GM19328 (cell line): ENCODE results near the gene SELENOM.

Experiments
- ATAC-seq: cut with Tn5 transposase; IDR thresholded peaks from one replicate; pipeline ENCODE4 v1.9.1; 2021; ENCODE audit warnings: mild to moderate bottlenecking, moderate library complexity; ENCODE audit not compliant: unreplicated experiment

Gene SELENOM

DNA sequence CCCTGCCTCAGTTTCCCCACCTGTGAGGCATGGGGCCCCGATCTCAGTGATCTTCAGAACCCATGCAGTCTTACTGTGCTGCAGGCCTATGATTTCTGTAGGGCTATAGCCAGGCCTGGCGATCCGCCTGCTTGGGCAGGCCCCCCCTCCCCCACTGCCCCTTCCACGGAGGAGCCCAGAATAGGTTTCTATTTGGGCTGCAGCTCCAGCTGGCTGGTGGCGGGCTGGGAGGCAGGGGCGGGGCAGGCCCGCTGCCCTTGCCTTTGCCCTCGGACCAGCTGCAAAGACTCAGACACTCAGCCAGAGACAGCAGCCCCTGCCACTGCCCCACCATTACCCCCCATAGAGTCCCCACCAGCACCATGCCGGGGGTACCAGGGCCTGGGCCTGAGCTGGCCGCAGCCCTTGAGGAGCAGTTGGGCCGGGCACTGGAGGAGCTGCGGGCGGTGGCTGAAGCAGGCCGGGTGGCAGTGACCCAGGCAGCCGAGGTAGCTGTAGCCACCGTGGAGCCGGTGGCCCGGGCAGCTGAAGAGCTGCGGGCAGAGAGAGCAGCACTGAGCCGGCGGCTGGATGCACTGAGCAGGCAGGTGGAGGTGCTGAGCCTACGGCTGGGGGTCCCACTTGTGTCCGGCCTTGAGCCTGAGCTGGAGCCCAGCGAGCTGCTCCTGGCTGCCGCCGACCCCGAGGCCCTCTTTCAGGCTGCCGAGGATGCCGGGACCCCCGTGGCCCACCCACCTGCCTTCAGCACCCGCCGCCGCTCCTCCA, 14.1 kb downstream of the SELENOM start:
- no peak for ATAC-seq

DNA sequence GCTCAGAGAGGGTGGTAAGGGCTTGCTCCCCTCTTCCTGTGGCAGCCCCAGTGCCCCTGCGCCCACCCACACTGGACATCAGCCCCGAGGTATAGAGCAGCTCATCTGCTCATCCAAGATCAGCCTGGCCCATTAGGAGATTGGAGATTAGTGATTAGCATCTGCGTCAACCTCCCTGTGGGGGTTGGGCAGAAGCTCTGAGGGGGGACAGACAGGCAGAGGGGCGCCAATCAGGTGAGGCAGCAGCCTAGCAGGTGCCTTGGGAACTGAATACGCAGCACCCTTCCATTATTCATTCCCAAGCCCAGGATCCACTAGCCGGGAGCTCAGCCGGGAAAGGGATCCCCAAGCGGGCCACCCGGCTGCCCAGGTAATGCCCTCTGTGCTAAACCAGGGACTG, 15.2 kb downstream of the SELENOM start:
- no peak for ATAC-seq

DNA sequence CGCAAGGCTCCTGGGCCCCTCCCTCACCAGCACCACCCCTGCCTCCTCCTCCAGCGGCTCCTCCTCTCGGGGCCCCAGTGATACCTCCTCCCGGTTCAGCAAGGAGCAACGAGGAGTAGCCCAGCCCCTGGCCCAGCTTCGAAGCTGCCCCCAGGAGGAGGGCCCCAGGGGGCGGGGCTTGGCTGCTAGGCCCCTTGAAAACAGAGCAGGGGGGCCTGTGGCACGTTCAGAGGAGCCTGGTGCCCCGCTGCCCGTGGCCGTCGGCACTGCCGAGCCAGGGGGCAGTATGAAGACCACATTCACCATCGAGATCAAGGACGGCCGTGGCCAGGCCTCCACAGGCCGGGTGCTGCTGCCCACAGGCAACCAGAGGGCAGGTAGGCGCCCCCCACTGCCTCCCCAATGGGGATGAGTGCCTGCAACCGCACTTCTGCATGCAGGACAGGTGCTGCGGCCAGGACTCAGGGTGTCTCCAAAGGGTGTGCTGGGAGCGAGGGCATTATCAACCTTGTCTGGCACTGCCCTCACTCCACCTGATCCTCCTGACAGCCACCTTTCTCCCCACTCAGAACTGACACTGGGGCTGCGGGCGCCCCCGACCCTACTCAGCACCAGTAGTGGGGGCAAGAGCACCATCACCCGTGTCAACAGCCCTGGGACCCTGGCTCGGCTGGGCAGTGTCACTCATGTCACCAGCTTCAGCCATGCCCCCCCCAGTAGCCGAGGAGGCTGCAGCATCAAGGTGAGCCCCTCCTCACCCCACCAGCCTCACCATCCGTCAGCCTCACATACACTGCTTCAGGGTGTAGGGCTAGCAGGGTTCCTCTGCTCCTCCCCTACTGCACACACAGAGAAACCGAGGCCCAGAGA, 16.0 kb downstream of the SELENOM start:
- no peak for ATAC-seq

GRCh38 chr22:31090217-31091085, 16.9 kb downstream of the SELENOM start:
- no peak for ATAC-seq

- ATAC-seq = no peak
Measured at GRCh38 chr22:31089160-31090100, 17.9 kb downstream of the SELENOM start.

GRCh38 chr22:31088233-31088986, 19.0 kb downstream of the SELENOM start:
- ATAC-seq = no peak

DNA sequence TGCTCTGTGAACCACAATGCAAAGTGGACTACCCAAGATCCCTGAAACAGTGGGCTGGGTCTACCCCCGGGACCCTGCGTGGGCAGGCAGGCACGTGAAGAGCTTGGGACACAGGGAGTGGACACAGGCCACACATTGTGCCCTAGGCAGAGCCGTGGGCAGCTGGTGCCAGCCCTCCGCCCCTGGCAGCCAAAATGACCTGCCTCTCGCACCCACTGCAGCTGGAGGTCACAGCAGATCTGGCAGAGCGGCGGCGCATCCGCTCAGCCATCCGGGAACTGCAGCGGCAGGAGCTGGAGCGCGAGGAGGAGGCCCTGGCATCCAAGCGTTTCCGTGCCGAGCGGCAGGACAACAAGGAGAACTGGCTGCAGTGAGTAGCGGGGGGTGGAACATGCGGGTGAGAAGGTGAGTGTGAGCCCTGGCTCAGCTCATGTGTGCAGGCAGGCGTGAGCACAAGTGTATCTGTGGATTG, 19.6 kb downstream of the SELENOM start:
- no peak for ATAC-seq

- ATAC-seq = no peak
Measured at GRCh38 chr22:31086703-31087330, 20.6 kb downstream of the SELENOM start.

- ATAC-seq = no peak
Measured at GRCh38 chr22:31085928-31086327, 21.4 kb downstream of the SELENOM start.

DNA sequence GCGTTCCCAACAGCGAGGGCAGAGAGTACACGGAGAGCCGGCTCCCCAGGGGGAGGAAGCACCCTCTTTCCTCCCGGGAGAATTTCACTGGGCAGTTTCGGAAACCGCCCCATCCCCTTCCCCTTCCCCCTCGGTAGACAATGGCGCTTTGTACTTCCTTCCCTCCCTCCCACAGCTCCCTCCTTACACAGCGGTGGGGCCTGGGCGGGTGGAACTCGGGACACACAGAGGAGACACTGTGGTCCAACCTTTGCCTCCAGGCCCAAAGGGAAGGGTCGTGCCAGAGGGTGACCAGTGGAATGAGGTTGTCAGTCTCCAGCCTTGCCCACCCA, 21.9 kb downstream of the SELENOM start:
- ATAC-seq = no peak

DNA sequence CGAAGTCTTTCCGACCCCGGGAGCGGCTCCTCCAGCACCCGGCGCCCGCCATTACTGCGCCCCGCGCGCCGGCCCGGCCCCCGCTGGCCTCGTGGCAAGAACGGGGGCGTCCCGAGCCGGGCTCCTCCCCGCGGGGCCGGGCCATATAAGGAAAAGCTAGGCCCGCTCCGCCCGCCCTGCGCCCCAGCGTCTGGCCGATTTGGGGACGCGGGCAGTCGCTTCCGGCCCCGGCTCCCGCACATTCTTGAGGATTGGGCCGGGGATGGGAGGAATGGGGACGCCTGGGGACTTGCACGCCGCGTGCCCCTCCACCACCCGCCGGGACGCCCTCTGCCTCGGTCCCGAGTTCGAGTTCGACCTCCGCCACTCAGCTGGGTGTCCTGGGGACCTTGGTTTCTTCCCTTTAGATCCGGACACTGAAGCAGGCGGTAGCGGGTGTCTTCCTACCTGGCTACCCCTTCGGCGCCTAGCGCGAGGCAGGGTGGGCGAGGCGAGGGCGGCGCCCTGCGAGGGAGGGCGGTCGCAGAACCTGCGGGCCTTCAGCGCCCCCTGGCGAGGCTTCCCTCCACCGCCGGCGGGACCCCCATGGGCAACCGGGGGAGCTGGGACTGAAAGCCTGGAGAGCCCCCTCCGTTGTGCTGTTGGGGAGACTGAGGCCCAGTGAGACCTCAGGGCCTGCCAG, 22.4 kb downstream of the SELENOM start:
- ATAC-seq = peak; percentile 58

GRCh38 chr22:31083923-31084810, 23.2 kb downstream of the SELENOM start:
- ATAC-seq = no peak

DNA sequence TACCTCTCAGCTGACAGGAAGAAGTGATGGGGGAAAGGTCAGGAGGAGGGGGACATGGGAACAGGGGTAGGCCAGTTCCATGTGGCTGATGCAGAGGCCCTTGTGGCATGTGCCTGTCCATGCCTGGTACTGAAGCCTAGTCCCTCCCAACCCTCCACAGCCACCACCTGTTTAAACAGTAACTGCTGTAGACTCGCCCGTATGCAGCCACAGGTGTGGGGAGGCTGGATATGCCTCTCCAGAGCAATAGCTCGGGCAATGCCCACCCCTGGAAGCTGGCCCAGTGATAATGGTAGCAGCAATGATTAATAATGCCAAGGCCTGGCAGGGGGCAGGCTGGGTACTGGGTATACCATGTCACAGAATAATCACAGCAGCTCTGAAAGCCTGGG, 24.0 kb downstream of the SELENOM start:
- ATAC-seq = no peak

GRCh38 chr22:31082606-31083376, 24.6 kb downstream of the SELENOM start:
- ATAC-seq = no peak

GRCh38 chr22:31081963-31082605, 25.3 kb downstream of the SELENOM start:
- ATAC-seq = no peak
